Fibroblast of skin of right quadriceps (primary cell): ENCODE results near the gene TMIE.

Experiments used
- DNase-seq: peaks from one replicate; pipeline ENCODE4 v3.0.0-alpha.2; 2013

Gene TMIE

DNA sequence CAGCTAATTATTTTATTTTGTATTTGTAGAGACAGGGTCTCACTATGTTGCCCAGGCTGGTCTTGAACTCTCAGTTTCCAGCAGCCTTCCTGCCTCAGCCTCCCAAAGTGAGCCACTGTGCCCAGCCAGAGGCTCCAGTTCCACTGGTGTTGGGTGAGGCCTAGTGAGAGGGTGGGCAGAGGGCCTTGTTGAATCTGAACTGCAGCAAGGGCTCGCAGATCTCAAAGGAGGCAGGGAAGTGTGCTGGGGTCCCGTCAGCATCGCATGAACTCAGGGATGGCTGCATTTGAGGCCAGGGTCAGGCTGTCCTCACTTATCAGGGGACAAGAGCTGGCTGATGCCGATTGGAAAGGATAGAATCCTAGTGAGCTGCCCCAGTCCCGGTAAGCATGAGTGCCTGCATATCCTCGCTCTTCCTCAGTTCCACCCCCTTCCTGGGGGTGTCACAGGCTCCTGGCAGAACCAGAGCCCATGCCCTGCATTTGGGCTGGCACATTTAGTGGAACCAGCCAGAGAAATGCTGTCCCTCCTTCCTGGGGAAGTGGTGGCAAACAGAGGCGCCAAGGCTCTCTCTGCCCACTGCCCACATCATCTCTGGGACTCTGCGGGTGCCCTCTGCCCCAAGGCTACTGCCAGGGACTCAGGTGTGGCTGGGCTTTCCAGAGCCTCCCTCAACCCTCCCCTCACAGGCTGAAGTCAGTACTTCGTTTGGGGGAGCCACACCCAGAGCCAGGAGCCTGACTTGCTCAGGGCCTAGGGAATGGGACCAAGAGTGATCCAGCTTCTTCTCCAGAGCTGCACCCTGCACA, 31.8 kb upstream of the TMIE start:
- no peak for DNase-seq

DNA sequence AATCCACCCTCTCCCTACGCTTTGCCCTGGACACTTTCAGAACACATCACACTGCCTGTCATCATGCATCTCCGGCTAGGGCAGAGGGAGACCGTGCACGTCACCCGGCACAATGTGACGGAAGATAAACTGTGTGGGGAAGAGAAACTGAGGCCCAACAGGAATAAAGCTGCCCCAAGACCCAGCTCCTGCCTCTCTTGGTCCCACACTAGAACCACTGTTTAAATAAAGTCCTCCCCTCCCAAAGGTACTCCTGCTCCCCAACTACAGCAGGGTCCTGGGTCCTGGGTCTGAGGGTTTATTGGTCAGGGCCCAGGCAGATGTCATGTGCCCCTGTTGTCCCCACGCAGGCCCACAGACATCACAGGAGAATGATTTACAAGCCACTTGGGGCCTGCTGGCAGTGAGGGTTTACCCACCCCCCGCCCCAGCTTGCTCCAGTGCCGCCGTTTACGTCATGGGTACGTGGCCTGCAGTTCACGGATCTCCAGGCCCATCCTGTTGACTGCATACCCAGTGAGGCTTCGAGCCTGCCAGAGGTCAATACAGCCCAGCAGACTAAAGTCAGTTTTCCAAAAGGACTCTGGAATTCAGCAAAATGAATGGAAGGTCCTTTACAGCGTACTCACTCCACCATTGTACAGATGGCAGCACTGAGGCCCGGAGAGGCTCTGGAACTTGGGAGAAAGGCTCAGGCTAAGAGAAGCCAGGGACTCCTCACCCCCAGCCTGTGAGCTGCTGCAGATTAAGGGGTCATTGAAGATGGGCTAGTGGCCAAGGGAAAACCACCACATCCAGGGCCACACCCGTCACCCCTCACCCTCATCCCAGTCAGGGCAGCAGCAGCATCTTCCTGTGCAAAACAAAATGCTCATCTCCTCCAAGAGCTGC, 30.9 kb upstream of the TMIE start:
- DNase-seq: no peak

DNA sequence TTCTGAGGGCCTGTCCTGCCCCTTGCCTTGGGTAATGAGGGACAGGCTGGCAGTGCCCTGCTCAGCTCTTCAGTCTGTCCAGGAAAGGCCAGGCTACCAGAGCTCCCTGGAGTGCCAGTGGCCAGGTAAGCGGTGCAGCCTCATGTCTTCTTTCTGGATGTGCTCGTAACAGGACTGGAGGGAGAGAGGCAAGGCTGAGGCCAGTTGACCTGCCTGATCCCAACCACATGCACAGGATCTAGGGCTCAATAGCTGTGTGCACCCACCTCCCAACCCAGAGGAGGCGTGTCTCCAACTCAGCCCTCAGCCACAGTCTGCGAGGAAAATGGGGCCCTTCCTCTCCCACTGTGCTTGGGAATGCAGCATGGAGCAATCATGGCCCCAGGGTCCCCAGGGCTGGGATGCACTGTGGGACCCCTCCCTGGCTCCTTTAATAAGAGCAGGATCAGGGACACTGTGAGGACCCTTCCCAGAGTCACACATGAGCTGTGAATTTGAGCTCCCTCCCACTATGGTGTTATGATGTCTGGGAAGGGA, 30.2 kb upstream of the TMIE start:
- DNase-seq: no peak

DNA sequence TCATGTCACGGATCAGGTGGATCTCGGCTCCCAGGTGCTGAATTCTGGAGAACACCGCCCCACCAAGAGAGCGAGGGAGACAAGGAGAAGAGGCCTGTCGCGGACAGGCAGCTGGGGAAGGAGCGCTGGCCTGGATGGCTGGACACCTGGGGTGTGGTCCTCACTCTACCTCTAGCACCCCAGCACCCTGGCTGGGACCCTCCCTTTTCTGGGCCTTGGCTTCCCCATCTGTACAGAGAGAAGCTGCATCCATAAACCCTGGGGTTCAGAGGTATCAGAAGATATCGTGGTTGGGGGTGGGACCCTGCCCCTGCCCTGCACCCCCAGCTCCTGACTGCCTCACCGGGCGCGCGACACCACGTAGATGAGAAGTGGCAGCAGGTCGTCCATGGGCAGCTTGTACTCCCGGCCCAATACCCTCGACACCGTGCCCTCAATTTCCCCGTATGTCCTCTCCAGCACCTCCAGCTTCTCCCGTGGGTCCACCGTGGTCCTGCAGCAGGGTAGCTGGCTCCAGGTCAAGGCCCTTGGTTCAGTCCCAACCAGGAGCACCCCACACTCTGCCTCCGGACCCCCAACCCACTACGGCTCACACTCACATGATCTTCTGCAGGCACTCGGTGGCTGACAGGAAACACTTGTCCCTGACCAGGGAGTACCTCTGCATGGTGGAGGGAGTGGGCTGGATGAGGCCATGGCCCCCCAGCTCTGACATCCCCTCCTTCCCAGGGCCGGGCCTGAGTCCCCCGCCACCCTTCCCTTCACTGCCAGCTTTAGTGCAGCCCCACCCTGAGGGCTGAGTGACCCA, 29.4 kb upstream of the TMIE start:
- no peak for DNase-seq

DNA sequence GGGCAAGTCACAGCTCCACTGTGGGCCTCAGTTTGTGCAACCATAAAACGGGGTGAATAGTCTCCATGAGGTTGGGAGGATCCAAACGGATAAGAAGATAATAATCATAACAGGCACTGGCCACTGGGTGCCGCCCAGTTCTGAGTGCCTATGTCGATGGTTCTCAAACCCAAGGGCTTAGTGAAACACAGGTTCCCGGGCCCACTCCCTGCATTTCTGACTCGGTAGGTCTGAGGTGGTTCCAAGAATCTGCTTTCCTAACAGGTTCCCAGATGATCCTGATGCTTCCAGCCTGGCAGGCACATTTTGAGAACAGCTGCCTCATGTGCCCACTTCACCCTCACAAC, 28.9 kb upstream of the TMIE start:
- DNase-seq: no peak

DNA sequence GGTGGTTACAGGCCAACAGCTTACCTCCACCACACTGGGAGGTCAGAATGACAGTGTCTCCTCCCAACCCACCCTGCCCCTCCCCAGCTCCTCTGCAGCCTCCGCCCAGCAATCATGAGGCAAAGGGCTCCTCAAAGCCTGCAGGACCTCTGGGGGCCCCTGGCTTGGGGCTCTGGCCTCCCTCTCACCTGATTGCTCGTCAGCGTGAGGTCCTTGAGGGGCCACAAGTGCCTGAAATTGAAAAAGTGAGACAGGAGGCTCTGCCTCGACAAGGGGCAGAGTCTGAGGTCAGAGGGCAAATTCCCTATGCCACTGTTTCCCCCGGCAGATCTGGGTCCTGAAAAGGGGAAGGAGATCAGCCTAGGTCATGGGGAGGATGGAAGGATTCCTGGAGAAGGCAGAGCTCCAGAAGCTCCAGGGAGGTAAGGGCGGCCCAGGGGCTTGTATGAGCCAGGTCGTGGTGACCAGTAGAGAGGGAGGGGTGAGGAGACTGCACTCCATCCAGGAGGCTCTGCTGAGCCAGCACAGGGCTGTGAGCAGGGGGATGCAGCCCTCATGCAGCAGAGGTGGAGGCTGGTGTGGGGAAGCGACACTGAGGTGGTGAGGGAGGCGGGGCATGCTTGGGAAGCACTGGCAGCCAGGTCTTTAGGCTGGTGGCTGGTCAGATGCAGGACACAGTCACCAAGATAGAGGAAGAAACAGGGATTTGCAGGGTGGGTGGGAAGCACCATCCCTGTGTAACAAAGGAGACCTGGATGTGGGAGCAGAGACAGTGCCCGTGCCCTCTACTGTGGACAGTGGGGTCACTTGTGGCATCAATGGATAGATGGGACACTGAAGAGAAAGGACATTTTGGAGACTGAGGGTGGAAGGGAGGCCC, 27.8 kb upstream of the TMIE start:
- DNase-seq: no peak

DNA sequence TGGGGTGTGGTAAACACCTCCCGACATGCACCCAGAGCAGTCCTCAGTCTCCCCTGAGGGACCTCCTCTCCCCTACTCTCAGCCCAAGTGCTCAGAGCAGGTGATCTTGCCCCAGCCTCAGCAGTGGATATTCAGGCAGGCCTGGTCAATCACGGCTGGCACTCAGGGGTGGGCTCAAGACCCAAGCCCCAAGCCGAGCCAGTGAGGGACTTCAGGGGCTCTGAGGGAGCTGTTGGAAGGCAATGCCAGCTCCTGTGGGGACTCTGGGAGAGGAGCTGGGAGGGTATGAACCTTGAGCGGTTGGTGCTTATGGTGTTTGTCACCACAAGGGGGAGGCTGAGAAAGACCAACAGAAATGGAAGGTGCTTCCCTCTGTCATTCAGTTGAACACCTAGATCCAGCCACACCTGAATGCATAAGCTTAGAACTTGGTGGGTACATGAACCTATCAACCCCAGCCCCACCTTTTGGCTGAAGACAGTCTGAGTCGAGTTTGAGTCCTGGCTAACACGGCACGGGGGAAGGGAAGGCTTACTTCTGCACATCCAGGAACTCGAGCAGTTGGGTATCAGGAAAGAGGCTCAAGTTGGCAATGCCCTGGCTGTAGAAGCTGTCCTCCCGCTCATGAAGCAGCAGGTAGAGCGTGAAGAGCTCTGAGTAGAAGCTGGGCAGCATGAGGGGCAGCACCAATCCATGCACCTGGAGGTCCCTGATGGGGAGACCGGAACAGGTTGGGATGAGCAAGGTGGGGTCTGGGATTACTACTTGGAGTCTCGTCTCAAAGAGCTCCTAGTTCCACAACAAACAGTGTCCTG, 27.0 kb upstream of the TMIE start:
- DNase-seq: no peak

DNA sequence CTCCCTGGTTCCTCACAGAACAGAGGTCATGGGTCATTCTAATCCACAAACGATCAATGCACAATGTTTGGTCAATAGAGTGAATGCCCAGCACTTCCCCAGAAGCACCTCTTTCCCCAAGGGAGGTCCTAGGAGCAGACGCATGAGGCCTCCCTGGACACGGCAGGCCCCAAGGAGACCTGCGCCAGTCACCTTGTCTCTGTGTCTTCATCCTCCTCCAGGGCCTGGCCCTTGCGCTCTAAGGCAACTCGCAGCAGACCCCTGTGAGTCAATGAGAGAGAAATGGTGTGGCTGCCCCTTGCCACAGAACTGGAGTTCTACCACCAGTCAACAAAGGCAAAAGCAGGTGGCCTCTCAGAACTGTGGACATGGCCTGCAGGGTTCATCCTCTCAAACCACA, 25.8 kb upstream of the TMIE start:
- DNase-seq: no peak

DNA sequence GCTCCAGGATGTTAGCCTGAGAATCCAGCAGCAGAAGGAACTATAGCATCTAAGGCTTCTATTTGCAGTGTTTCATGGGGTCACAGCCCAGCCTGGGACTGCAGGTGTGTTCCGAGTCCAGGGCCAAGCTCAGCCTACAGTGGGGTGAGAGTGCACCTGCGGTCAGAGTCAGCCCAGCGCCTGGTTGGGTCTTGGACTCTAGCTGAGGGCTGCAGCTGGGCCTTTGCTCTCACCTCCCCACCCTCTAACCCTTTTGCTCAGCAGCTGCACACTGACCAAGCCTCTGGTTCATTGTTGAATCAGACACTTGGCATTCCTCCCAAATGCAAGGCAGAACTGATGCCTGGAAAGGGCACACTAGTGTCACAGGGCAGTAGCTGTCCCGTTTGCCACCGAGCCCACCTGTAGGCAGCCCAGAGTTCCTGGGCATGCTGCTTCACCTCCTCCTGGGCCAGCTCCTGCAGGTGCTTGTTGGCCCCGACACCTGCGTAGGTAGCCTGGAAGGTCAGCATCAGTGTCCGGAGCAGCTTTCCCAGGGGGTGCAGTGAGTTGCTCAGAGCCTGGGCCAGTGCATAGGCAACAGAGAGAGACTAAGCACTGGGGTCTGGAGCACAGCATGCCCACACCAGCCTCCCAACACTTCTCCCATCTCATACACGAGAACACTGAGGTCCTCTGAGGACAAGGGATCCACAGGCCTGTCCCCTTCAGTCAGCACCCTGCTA, 25.2 kb upstream of the TMIE start:
- no peak for DNase-seq

DNA sequence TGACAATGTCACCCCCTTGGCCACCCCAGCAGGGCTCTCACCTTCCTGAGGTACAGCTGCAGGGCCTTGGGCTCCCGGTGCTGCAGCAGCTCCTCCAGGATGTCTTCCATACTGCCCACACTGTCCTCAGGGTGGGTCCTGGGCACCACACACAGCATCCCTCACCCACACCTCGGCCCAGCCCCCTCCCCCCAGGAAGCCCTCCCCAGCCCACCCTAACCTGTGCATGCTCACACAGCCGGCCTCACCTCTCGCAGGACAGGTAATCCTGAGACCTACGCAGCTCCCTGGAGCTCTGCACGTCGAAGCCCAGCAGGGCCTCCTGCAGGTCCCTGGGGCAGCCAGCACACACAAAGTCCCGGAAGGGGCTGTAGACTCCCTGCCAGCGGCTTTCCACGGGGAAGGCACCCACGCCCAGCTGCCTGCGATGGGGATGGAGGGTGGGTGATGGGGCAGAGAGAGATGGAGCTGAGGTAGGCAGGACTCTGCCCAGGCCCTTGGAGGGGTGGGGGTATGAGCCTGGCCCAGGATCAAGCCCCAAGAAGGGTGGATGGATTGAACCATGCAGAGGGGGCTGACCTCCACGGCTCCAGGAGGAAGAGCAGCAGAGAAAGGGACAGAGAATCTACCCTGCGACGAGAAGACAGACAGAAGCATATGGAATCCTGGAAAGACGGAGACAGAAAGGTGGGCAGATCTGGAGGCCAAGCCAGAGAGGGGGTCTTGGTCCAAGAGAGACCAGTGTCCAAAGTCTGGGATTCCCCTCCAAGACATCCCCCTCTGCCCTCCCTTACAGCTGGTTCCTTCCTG, 24.4 kb upstream of the TMIE start:
- DNase-seq: no peak

DNA sequence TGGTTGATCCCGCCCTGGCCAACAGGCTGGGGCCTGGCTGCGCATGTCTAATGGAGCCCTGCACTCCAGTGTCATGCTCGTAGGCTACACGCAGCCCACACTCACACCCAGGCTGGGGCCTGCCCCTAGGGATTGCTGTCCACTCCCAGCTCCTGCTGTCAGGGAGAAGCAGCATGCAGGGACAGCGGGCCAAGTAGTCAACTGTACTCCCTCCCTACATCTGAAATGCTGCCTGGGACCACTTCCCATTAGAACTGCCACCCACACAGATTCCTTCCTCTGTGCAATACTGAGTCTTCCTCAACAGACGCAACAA, 23.8 kb upstream of the TMIE start:
- DNase-seq: no peak

DNA sequence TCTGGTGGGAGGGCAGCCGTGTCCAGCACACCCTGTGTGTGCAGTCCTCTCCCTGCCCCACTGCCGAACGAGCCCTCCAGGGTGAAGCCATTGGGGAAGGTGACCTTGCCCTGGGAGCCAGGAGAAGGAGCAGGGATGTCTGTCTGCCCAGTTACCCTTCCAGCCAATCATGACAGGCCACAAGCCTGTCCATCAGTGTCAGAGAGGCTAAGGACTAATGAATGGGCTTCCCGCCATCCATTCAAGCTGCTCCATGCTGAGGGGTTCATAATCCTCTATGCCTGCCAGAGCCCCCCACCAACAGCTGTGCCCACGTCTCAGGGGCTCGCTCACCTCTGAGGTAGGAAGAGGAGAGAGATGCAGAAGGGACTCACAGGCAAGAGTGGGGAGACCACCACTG, 22.9 kb upstream of the TMIE start:
- no peak for DNase-seq

DNA sequence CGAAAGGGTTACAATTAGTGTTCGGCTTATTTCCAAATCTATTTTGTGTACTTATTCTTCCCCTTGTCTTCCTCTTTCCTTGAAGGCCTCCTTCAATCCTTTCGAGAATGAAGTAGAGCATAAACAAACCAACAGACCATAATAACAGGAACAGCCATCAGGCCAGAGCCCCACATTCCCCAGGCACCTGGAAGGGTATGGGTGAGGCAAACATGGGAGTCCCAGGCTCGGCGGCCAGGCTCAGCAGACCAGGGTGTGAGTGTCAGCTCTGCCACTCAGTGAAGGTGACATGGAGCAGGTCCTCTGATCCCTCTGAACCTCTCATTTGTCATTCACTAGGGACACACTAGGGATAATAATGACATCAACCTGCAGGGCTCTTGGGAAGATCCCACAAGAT, 21.5 kb upstream of the TMIE start:
- no peak for DNase-seq

DNA sequence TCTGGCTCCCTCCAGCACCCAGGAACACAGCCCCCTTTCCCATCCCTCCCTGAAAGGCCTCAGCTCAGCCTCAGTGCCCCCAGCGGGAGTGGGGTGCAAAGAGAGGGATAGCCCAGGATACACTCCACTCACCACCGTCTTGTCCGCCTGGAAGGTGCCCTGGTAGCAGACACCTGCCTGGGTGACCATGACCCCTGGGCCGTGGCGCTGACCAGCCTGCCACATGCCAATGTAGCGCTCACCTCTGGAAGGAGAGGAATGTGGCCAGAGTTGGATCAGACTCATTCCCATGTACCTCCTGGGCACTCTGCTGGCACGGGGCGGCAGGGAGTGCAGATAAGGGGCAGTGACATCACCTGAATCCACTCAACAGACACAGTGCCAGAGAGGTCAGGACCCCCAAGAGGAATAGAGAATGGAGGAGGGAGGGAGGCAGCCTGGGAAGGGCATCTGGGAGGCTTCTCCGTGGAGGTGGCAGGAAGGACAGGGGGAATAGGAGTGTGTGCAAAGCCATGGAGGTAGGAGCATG, 20.8 kb upstream of the TMIE start:
- DNase-seq: no peak

DNA sequence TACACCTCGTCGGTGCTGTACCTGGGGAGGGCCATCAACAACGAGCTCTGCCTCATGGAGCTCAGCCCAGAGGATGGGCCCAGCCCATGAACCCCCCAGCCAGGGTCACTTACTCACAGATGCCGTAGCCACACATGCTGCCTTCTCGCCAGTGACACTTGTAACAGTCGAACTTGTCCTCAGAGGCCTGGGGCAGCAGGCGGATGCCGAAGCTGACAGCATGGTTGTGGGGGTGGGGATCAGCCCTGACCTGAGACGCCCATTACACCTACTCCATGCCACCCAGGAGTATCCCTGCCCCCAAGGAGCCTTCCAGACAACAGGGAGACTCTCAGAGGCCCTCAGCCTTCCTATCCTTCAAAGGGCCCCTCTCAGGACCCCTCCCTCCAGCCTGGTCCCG, 19.8 kb upstream of the TMIE start:
- no peak for DNase-seq

DNA sequence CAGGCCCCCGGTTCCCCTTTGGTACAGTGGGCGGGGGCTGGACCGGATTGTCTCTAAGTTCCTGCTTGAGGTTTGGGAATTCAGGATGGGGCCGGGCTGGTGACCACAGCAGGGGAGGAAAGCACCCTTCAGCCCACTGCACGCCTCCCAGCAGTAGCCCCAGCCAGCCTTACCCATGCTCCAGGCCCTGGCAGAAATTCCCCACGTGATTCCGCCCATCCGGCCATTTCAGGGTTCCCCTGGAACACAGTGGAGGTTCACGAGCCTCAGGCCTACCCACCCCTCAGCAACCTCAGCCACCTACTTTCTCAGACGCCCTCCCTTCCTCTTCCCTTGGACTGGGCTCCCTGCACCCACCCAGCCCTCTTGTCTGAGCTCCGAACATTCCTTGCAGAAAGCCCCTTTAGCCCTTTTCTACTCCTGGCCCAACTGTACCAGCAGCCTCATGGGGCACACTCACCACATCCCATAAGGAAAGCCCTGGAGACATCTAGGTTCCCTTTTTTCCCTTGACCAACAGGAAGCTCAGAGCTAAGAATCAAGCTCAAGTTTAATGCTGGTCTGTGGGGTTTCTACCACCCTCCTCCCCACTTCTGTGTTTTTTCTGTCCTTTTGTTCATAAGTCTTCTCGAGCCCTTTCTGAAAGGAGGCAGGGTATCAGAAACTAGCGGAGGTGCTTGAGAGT, 19.2 kb upstream of the TMIE start:
- DNase-seq: no peak

DNA sequence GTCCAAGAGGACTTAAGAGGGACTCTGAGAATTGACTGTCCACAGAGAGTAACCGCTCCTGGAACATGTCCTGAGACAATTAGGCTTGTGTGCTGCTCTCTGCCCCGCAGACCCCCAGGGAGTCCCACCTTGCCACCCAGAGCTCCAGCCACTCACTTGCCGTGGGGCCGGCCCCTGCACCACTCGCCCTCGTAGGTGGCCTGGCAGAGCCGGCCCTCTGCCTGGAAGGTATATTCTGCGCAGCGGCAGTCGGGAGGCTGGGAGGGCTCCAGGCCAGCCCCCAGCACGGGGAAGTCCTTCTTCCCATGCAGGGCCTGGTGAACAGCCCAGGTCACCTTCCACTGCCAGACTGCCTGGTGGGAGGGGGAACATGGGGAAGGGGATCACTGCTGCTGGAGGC, 18.2 kb upstream of the TMIE start:
- no peak for DNase-seq

DNA sequence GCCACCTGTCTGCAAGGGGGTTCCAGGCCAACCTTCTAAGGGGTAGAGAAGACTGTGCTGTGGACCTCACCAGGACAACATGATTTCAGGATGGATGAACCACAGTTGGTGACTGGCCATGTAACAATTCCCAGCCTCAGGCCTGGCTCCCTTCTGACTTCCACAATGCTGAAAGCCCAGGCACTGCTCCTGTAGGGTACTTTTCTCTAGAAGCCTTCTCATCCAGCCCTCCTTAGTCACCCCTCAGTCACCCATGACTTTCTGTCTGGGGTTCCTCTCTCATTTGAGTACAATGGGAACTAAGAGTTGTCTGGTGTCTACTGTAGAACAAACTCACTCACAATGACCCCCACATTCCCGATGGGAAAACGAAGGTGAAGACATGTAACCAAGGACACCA, 16.3 kb upstream of the TMIE start:
- no peak for DNase-seq

DNA sequence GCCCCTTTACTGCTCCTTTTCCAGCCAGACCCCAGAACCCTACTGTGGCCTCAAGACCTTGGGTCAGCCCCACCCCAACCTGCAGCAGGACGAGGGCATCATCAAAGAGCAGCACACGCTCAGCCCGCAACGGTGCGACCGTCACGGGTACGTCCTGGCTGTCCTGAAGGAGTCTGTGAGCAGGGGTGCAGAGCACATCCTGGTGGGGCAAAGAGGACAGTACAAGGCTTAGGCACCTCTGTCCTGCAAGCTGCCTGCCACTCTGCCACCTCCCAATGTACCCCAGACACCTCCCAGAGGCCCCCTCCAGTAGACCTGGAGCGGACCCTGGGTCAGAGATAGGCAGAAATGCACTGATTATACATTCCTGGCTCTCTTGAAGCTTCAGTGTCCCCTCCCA, 15.7 kb upstream of the TMIE start:
- DNase-seq: no peak
